GM23248 (cell line): ENCODE data around the gene GAK.

Experiments
- EZH2 ChIP-seq: fragments of 200-600 bp; sonication (generic); IDR thresholded peaks from 2 replicates; pipeline ENCODE4 v1.6.1; 2018; ENCODE audit warnings: antibody characterized with exemption, mild to moderate bottlenecking; ENCODE audit not compliant: insufficient read depth, poor library complexity, severe bottlenecking
- EZH2phosphoT487 ChIP-seq: fragments of 200-600 bp; sonication (generic); IDR thresholded peaks from 2 replicates; pipeline ENCODE4 v1.6.1; 2018; ENCODE audit warnings: antibody characterized with exemption, moderate library complexity, mild to moderate bottlenecking, low read depth; ENCODE audit not compliant: insufficient read depth

DNA sequence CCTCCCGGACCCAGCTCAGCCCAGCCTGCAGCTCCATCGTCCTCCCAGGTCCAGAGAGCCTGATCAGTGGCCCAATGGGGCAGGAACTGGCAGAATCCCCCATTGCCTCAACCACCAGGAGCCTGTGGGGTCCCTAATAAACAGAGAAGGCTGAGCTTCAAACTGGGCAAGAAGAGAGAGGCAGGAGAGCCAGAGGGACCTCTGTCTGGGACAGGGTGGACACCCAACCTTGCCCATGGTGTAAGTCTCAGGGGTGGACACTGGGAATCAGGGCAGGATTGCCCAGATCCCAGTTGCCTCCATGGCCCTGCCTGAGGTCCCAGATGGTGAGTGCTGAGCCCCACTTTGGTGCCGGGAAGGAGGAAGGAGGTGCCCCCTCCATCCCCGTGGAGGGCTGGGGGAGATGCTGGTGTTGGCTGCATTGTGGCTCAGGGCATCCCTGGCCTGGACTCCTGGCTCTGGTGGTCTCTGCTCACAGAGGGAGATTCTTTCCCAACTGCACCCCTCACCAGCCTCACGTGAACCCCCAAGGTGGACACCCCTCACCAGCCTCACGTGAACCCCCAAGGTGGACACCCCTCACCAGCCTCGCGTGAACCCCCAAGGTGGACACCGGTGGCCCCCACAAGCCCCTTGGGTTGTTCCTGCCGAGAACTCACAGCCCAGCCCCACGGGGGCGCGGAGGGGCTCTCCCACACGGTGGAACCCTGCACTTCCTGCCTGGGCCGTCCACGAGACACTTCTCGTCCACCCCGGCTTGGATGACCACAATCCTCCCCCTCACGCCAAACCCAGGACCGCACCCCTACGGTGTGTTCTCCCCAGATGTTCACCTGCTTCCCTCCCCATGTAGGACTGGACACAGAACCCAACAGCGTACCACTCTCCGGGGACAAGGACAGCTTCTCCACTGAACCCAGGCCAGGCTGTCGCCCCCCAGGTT, 111.6 kb downstream of the GAK start:
- TF ChIP-seq EZH2phosphoT487 (no peak), EZH2 (no peak)
